ENCODE data around the gene ATP10D. TPM values are rescaled to one million over a fixed set of nuclear protein-coding genes. Genes with fewer than 3 reads are reported as not detected.

The ATP10D gene
- total RNA-seq, 6 donors from 2014 or later, result 13.7 to 27.6 (median 22.1) TPM

DNA sequence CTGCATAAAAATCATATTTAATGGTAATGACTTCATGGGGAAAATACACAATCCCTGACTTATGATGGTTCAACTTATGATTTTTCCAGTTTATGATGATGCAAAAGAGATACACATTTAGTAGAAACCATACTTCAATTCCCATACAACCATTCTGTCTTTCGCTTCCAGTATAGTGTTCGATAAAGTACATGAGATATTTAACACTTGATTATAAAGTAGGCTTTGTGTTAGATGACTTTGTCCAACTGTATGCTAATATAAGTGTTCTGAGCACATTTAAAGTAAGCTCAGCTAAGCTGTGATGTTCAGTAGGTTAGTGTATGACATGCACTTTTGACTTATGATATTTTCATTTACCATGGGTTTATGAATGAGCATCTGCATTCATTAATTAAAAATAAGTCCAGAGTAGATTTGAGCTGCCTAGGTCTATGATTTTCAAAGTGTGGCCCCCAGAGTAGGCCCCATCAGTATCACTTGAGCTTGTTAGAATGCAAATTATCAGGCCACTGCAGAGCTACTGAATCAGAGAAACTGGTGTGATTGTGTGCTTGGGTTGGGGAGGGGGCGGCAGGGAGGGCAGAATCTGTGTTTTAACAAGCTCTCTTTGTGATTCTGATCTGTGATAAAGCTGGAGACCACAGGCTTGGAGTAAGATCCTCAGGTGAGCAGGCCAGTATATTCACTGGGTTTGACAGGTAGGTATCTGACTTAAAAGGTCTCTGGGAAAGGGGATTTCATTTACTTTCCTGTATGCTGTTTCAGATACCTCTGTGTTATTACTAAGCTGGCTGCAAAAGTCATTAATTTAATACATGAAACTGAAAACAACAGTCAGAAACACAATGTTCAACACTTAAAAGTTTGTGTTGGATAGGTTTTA, 8.4 kb downstream of the ATP10D start:
- DNase-seq (no peak), ATAC-seq (ENCODE audit: low FRiP score in 2 of 2) (no peak)
- H3K4me3 ChIP-seq, result no peak overlapping the region
- no peaks in the 10 kb centered on the region for H3K36me3 ChIP-seq
- H3K4me1 ChIP-seq, result peaks cover 0 to 5% (median 2%) of the 10 kb centered on the region in 4 donors
- H3K27me3 ChIP-seq, result no peaks in the 10 kb centered on the region
- H3K27ac ChIP-seq, result no peak overlapping the region
- H3K9me3 ChIP-seq, result no peaks in the 10 kb centered on the region
- TF ChIP-seq POLR2A (IDR thresholded peaks at IDR 0.05), result no peak
- TF ChIP-seq, protein P1, sequence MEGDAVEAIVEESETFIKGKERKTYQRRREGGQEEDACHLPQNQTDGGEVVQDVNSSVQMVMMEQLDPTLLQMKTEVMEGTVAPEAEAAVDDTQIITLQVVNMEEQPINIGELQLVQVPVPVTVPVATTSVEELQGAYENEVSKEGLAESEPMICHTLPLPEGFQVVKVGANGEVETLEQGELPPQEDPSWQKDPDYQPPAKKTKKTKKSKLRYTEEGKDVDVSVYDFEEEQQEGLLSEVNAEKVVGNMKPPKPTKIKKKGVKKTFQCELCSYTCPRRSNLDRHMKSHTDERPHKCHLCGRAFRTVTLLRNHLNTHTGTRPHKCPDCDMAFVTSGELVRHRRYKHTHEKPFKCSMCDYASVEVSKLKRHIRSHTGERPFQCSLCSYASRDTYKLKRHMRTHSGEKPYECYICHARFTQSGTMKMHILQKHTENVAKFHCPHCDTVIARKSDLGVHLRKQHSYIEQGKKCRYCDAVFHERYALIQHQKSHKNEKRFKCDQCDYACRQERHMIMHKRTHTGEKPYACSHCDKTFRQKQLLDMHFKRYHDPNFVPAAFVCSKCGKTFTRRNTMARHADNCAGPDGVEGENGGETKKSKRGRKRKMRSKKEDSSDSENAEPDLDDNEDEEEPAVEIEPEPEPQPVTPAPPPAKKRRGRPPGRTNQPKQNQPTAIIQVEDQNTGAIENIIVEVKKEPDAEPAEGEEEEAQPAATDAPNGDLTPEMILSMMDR (IDR thresholded peaks at IDR 0.05), result no peak
- no peak for TF ChIP-seq EP300 (IDR thresholded peaks at IDR 0.05)
- TF ChIP-seq POLR2AphosphoS5 (IDR thresholded peaks at IDR 0.05), result no peak
- 88 to 89% methylated on average over 3 of the region's 3 CpGs for WGBS, 2 donors

DNA sequence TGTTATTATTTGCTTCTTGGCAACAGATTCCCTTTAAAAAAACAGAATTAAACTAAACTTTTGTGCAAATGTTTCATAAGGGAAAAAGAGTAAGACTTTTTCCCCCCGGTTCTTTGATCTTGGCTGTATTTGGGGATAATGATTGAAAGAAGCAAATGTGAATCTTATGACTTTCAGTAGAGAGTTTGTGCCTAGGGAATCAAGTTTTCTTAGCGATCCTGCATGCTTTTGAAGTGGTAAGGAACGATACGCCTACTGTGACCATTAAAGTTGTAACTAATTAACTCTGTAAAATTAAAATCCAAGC, 9.0 kb downstream of the ATP10D start:
- Histone ChIP-seq H3K4me1 (peaks cover 0 to 11% (median 5%) of the 10 kb centered on the region in 4 donors), H3K36me3 (no peaks in the 10 kb centered on the region), H3K27ac (no peak overlapping the region), H3K4me3 (no peak overlapping the region), H3K9me3 (no peaks in the 10 kb centered on the region), H3K27me3 (no peaks in the 10 kb centered on the region)
- WGBS, 2 donors, result 65 to 66% methylated on average over 4 of the region's 4 CpGs
- DNase-seq (no peak), ATAC-seq (ENCODE audit: low FRiP score in 2 of 2) (no peak)
- TF ChIP-seq POLR2AphosphoS5 (IDR thresholded peaks at IDR 0.05), result no peak
- no peak for TF ChIP-seq POLR2A (IDR thresholded peaks at IDR 0.05)
- TF ChIP-seq, protein P1 (IDR thresholded peaks at IDR 0.05), result no peak
- TF ChIP-seq EP300 (IDR thresholded peaks at IDR 0.05), result no peak

DNA sequence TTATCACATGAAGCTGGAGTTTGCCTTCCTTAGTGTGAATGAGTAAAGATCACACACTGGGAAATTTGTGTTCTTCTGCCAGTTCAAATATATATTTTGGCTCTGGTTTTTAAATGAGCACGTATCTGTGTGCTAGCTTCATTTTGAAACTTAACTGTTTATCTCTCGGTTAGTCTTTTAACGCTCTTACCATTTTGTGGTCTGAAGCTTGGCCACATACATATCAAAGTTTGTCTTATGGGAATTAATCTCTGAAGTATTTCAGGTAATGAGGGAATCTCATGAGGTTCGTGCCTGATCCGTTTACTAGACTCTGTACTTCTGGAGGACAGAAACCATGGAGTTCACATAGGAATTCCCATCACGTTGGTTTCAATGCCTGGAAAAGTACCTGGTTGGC, 13.8 kb downstream of the ATP10D start:
- no peaks in the 10 kb centered on the region for H3K36me3 ChIP-seq
- ATAC-seq (ENCODE audit: low FRiP score in 2 of 2) (no peak), DNase-seq (no peak)
- H3K27me3 ChIP-seq, result no peaks in the 10 kb centered on the region
- no peak for TF ChIP-seq EP300 (IDR thresholded peaks at IDR 0.05)
- TF ChIP-seq POLR2AphosphoS5 (IDR thresholded peaks at IDR 0.05), result no peak
- TF ChIP-seq, protein P1 (IDR thresholded peaks at IDR 0.05), result no peak
- TF ChIP-seq POLR2A (IDR thresholded peaks at IDR 0.05), result no peak
- no peak overlapping the region for H3K4me3 ChIP-seq
- H3K9me3 ChIP-seq, result no peaks in the 10 kb centered on the region
- peaks cover 7 to 13% (median 11%) of the 10 kb centered on the region in 4 donors for H3K4me1 ChIP-seq
- H3K27ac ChIP-seq, result no peak overlapping the region
- 73 to 81% methylated on average over 6 of the region's 6 CpGs for WGBS, 2 donors

DNA sequence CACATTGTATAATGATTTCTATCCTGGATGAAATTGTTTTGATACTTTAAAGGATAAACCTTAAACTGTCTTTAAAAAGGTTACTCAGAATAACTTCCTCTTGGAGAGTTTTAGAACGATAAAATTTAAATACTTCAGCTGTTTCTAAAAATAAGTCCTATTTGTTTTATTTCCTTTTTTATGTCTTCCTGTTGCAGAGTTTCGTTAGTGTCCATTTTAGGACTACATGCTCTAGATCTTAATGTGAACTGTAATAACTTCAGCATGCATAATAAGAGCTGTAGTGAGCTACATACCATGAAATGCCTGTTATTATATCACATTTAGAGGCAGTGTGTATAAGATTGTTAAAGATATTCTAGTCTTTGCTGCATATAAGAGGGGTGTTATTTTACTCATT, 14.6 kb downstream of the ATP10D start:
- H3K27me3 ChIP-seq, result no peaks in the 10 kb centered on the region
- no peaks in the 10 kb centered on the region for H3K36me3 ChIP-seq
- 8 to 36% methylated on average over 2 of the region's 2 CpGs for WGBS, 2 donors
- no peak overlapping the region for H3K4me3 ChIP-seq
- H3K4me1 ChIP-seq, result peaks cover 7 to 13% (median 11%) of the 10 kb centered on the region in 4 donors
- no peak overlapping the region for H3K27ac ChIP-seq
- no peaks in the 10 kb centered on the region for H3K9me3 ChIP-seq
- no peak for TF ChIP-seq POLR2AphosphoS5 (IDR thresholded peaks at IDR 0.05)
- TF ChIP-seq EP300 (IDR thresholded peaks at IDR 0.05), result no peak
- TF ChIP-seq POLR2A (IDR thresholded peaks at IDR 0.05), result no peak
- TF ChIP-seq, protein P1 (IDR thresholded peaks at IDR 0.05), result no peak
- ATAC-seq (ENCODE audit: low FRiP score in 2 of 2) (no peak), DNase-seq (no peak)

DNA sequence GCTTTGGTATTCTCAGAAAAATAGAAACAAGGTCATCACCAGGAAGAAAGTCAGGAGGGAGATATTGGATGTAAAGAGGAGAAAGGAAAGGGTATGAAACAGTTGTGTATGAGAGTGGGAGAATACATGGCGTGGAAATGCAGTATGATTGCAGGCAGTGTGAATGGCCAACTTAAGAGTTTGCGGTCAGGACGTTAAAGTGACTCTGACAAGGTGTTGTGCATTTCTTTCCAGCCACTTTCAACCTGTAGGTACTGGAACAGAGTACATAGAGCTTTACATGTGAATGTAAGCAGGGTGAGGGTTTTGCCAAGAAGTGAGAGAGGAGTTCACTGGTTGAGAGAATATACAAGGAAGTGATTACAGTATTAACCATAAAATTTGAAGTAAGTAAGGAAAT, 15.7 kb downstream of the ATP10D start:
- no peak for TF ChIP-seq EP300 (IDR thresholded peaks at IDR 0.05)
- TF ChIP-seq, protein P1 (IDR thresholded peaks at IDR 0.05), result no peak
- Histone ChIP-seq H3K27ac (no peak overlapping the region), H3K36me3 (no peaks in the 10 kb centered on the region), H3K4me3 (no peak overlapping the region), H3K9me3 (no peaks in the 10 kb centered on the region), H3K27me3 (no peaks in the 10 kb centered on the region), H3K4me1 (peaks cover 7 to 13% (median 11%) of the 10 kb centered on the region in 4 donors)
- WGBS, 2 donors, result 56 to 57% methylated on average over 3 of the region's 3 CpGs
- ATAC-seq (ENCODE audit: low FRiP score in 2 of 2) (no peak), DNase-seq (no peak)

All from upper lobe of left lung (tissue), 6 donors.